Gastroesophageal sphincter (tissue), 4 donors: ENCODE results near the gene PUS10. TPM values are rescaled to one million over a fixed set of nuclear protein-coding genes. Genes with fewer than 3 reads are reported as not detected.

Experiments
- ATAC-seq: fragments of 150-250 bp; one replicate; pipeline ENCODE4 v1.9.1; 2016; ENCODE audit warnings: mild to moderate bottlenecking, moderate library complexity
- H3K27ac ChIP-seq, 4 donors: fragments of 200-600 bp; sonication (generic) in 3 of 4; 1 replicate in 3 of 4; 2 replicates in 1 of 4; pipeline ENCODE4 v1.5.1; 2016 to 2019
- H3K27me3 ChIP-seq: fragments of 200-600 bp; sonication (generic); one replicate; pipeline ENCODE4 v1.5.1; 2019
- H3K36me3 ChIP-seq, 2 donors: fragments of 200-600 bp; sonication (generic); one replicate each; pipeline ENCODE4 v1.5.1; 2019; ENCODE audit warnings: control low read depth in 1 of 2
- H3K4me1 ChIP-seq, 3 donors: fragments of 200-600 bp; sonication (generic); 1 replicate in 2 of 3; 2 replicates in 1 of 3; pipeline ENCODE4 v1.5.1; 2016 to 2019; ENCODE audit warnings: control low read depth in 2 of 3
- H3K4me3 ChIP-seq, 2 donors: fragments of 200-600 bp; sonication (generic); one replicate each; pipeline ENCODE4 v1.5.1; 2019; ENCODE audit warnings: mild to moderate bottlenecking in 1 of 2, moderate library complexity in 1 of 2
- H3K9me3 ChIP-seq, 3 donors: fragments of 200-600 bp; sonication (generic); one replicate each; pipeline ENCODE4 v1.5.1; 2017 to 2019; ENCODE audit warnings: control low read depth in 2 of 3
- CTCF ChIP-seq, 4 experiments: fragments of 200-600 bp in 2 of 4; fragments of 450-650 bp in 2 of 4; sonication (generic) in 1 of 4; IDR thresholded peaks; one replicate each; pipeline ENCODE4 v1.5.1; 2017 to 2019; ENCODE audit warnings: antibody characterized with exemption in 4 of 4, mild to moderate bottlenecking in 2 of 4, moderate library complexity in 2 of 4
- EP300 ChIP-seq: sonication (generic); formaldehyde crosslinking; IDR thresholded peaks from one replicate; pipeline ENCODE4 v1.6.1; 2017; ENCODE audit warnings: antibody characterized with exemption, mild to moderate bottlenecking
- POLR2A ChIP-seq, 2 donors: fragments of 450-650 bp; IDR thresholded peaks; one replicate each; pipeline ENCODE4 v1.6.1; 2017; ENCODE audit warnings: antibody characterized with exemption in 2 of 2, mild to moderate bottlenecking in 2 of 2, moderate library complexity in 1 of 2
- POLR2AphosphoS5 ChIP-seq: sonication (generic); formaldehyde crosslinking; IDR thresholded peaks from one replicate; pipeline ENCODE4 v1.6.1; 2017; ENCODE audit warnings: antibody characterized with exemption
- WGBS, 2 donors: methylation state at CpG; one replicate each; pipeline ENCODE4 v1.1.5; 2018; ENCODE audit warnings: low coverage in 1 of 2; 5-methylcytosine and 5-hydroxymethylcytosine counted together
- total RNA-seq, 4 donors: library from RNA; depleted of rRNA; stranded (reverse); fragments of >200 nt; gene quantifications; one replicate each; pipeline ENCODE4 v1.1.0, GENCODE V29; 2016

PUS10 gene
- total RNA-seq, 4 donors from 2014 or later = 2.1 to 6.7 (median 4.4) TPM

DNA sequence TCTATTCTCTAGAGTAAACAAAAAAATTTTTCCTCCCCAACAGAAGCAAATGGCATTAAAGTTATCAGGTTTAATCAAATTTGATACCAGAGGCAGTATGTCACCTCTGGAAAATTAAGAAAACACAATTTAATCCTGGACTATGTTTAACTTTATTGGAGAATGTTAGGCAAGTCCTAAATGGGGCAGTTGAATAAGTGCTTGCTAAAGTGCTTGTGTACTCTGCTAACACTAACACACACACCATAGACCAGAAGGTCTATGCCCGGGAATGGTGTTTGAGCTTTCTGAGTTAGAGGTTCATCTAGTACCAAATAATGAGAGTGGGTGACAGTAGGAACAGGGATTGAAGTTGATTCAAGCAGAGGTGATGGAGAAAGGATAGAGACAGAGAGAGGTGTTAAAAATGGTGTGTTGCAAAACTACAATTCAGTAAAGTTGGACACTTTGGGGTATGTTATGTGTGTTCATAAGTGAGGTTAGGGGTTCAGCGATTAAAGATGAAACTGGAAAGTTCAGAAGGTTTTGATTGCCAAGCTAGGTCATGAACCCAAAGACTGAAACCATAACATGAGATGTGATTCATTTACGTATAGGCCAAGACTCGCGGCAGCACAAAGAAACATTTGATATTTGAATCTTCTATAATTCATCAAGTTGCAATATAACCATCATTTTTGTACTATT is 41.0 kb downstream of the PUS10 start:
- ATAC-seq = no peak
- Histone ChIP-seq H3K27me3 (no peaks in the 10 kb centered on the region), H3K36me3 (no peaks in the 10 kb centered on the region), H3K9me3 (no peaks in the 10 kb centered on the region), H3K27ac (no peak overlapping the region), H3K4me3 (no peak overlapping the region), H3K4me1 (no peaks in the 10 kb centered on the region)
- TF ChIP-seq CTCF (IDR thresholded peaks at IDR 0.05) (no peak), POLR2AphosphoS5 (no peak), POLR2A (IDR thresholded peaks at IDR 0.05) (no peak), EP300 (no peak)
- WGBS, 2 donors = 61% methylated on average over 5 of the region's 5 CpGs

GRCh38 chr2:60976256-60976850 is 41.7 kb downstream of the PUS10 start:
- Histone ChIP-seq H3K4me3 (no peak overlapping the region), H3K36me3 (no peaks in the 10 kb centered on the region), H3K27ac (no peak overlapping the region), H3K4me1 (no peaks in the 10 kb centered on the region), H3K27me3 (no peaks in the 10 kb centered on the region), H3K9me3 (no peaks in the 10 kb centered on the region)
- TF ChIP-seq POLR2AphosphoS5 (no peak), CTCF (IDR thresholded peaks at IDR 0.05) (no peak), EP300 (no peak), POLR2A (IDR thresholded peaks at IDR 0.05) (no peak)
- 74 to 88% methylated on average over 2 of the region's 3 CpGs for WGBS, 2 donors
- ATAC-seq = no peak

DNA sequence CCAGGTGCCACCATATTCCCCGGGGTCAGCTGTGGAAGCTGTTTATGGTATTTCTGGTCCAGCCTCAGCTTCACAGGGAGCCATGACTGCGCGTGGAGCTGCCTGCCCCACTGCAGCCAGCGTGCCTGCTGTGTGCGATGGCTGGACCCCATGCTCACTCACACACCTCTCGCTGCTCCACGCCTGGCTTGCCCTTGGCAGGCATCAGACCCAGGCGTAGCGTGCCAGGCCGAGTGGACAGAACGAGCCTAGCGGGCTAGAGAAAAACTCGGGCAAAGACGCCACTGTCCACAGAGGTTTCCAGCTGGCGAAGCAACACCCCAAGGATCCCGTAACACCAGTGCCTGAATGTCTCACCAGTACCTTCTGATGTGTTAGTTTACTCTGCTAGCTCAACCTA is 43.4 kb downstream of the PUS10 start:
- H3K27me3 ChIP-seq = no peaks in the 10 kb centered on the region
- H3K4me1 ChIP-seq = no peaks in the 10 kb centered on the region
- no peak overlapping the region for H3K4me3 ChIP-seq
- 95 to 98% methylated on average over 4 to 5 of the region's 16 CpGs for whole genome bisulfite sequencing, 2 donors
- ATAC-seq = no peak
- no peak overlapping the region for H3K27ac ChIP-seq
- H3K9me3 ChIP-seq = no peaks in the 10 kb centered on the region
- TF ChIP-seq POLR2AphosphoS5 = no peak
- TF ChIP-seq CTCF (IDR thresholded peaks at IDR 0.05) = no peak
- no peaks in the 10 kb centered on the region for H3K36me3 ChIP-seq

DNA sequence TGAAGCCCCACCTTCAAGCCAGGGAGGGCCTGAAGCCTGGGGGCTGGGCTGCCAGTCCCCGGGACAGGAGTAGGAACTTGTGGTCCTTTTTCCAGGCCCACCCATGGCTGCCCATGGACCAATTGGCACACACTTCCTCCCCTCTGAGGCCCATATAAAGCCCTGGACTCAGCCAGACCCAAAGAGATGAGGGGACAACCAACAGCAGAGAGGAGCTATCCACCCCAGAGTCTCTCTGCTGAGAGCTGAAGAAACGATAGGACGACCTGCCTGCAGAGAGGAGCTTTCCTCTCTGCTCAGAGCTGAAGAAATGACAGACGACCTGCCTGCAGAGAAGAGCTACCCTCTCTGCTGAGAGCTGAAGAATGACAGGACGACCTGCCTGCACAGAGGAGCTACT is 44.4 kb downstream of the PUS10 start:
- Histone ChIP-seq H3K36me3 (no peaks in the 10 kb centered on the region), H3K4me1 (no peaks in the 10 kb centered on the region), H3K27me3 (no peaks in the 10 kb centered on the region), H3K27ac (no peak overlapping the region), H3K9me3 (no peaks in the 10 kb centered on the region), H3K4me3 (no peak overlapping the region)
- WGBS, 2 donors = 77% methylated on average over 2 of the region's 5 CpGs; no CpG with 5 or more reads in 1 of the 2 donors
- no peak for ATAC-seq
- no peak for TF ChIP-seq POLR2AphosphoS5
- TF ChIP-seq POLR2A (IDR thresholded peaks at IDR 0.05) = no peak
- TF ChIP-seq CTCF (IDR thresholded peaks at IDR 0.05) = no peak
- no peak for TF ChIP-seq EP300
